Nephron (organoid): ENCODE measurements around the gene KDM4B.

Experiments
- H3K27ac Mint-ChIP-seq, 3 experiments: 2 replicates each; pipeline ENCODE4 v1.8.0; 2020; ENCODE audit warnings: mixed read lengths in 3 of 3, mild to moderate bottlenecking in 2 of 3, moderate library complexity in 1 of 3
- H3K27me3 Mint-ChIP-seq: 2 replicates; pipeline ENCODE4 v1.8.0; 2021; ENCODE audit warnings: low read depth, mild to moderate bottlenecking, moderate library complexity, mixed read lengths
- H3K36me3 Mint-ChIP-seq: 2 replicates; pipeline ENCODE4 v1.8.0; 2020; ENCODE audit warnings: low read depth, mixed read lengths
- H3K4me1 Mint-ChIP-seq: 2 replicates; pipeline ENCODE4 v1.8.0; 2020; ENCODE audit warnings: mixed read lengths
- H3K4me3 Mint-ChIP-seq, 3 experiments: 2 replicates each; pipeline ENCODE4 v1.8.0; 2020; ENCODE audit warnings: mild to moderate bottlenecking in 3 of 3, mixed read lengths in 3 of 3, moderate library complexity in 2 of 3
- H3K9me3 Mint-ChIP-seq: 2 replicates; pipeline ENCODE4 v1.8.0; 2020; ENCODE audit warnings: mixed read lengths
- TF ChIP-seq, protein P1 (sequence below), 3 experiments: fragments of 200-600 bp; sonication (generic); IDR thresholded peaks; one replicate each; pipeline ENCODE4 v1.5.0; 2021; ENCODE audit warnings: antibody characterized with exemption in 3 of 3; ENCODE audit not compliant: unreplicated experiment in 3 of 3

The KDM4B gene

DNA sequence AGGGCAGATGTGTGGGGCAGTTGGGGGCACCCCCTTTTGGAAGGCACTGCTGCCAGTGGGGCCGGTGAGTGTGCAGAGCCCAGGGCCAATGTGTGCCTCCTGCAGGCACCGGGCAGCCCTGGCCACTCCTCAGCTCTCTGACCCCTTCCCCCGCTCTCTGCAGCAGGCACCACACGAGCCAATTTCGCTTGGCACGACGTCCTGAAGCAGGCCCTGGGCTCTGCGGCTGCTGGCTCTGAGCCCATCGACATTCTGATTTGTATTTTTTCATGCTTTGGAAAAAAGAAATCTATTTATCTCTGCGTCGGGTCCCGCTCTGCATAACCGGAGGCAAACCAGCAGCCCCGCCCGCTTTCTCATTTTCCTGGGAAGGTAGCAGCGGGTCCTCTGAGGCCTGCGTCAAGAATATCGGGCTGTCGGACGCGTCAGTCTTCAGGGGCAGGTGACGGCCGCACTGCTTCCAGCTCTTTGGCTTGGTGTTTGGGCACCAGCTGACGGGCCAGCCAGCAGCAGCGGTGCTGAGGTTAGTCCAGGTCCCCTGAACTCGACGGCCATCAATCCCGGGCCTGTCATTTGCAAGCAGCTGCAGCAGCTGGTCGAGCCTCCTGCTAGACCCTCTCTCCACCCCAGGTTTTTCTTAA, 134.3 kb downstream of the KDM4B start:
- H3K4me1 Mint-ChIP-seq, result peaks cover 24% of the 10 kb centered on the region
- H3K4me3 Mint-ChIP-seq, result no peak overlapping the region
- no peaks in the 10 kb centered on the region for H3K27me3 Mint-ChIP-seq
- TF ChIP-seq, protein P1, sequence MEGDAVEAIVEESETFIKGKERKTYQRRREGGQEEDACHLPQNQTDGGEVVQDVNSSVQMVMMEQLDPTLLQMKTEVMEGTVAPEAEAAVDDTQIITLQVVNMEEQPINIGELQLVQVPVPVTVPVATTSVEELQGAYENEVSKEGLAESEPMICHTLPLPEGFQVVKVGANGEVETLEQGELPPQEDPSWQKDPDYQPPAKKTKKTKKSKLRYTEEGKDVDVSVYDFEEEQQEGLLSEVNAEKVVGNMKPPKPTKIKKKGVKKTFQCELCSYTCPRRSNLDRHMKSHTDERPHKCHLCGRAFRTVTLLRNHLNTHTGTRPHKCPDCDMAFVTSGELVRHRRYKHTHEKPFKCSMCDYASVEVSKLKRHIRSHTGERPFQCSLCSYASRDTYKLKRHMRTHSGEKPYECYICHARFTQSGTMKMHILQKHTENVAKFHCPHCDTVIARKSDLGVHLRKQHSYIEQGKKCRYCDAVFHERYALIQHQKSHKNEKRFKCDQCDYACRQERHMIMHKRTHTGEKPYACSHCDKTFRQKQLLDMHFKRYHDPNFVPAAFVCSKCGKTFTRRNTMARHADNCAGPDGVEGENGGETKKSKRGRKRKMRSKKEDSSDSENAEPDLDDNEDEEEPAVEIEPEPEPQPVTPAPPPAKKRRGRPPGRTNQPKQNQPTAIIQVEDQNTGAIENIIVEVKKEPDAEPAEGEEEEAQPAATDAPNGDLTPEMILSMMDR (IDR thresholded peaks at IDR 0.05; ENCODE audit: unreplicated experiment in 3 of 3), result no peak
- H3K9me3 Mint-ChIP-seq, result peaks cover 25% of the 10 kb centered on the region
- peaks cover 51% of the 10 kb centered on the region for H3K36me3 Mint-ChIP-seq
- peak overlapping the region in 2 of 3 experiments; percentile 31 to 75 for H3K27ac Mint-ChIP-seq

DNA sequence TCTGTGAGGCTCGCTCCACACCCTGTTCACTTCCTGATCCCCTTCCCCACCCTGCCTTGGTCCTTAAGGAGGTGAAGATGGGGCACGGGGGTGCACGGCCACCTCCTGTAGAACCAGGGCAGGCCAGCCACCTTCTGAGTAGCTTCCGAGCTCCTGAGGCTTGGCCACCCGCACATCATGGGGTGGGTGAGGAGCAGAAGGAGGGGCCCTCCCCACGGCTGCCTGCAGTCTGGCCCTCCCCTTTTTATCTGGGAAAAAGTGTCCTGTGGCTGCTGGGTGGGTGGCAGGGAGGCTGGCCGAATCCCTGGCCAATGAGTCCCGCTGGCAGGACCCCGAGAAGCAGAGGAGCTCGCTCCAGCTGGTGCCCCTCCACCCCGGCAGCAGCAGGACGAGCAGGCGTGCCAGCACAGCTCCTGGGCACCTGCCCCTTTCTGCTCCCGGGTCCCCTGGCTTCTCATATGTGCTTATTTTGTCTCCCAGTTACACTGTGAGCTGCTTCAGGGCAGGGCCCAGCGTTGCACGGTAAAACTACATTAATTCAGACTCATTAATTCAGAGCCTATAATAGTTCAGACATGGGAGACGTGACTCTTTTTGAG, 135.0 kb downstream of the KDM4B start:
- Mint-ChIP-seq H3K27me3 (no peaks in the 10 kb centered on the region), H3K36me3 (peaks cover 43% of the 10 kb centered on the region), H3K4me3 (no peak overlapping the region), H3K27ac (peak overlapping the region in 2 of 3 experiments; percentile 14 to 75), H3K9me3 (peaks cover 20% of the 10 kb centered on the region), H3K4me1 (peaks cover 24% of the 10 kb centered on the region)
- TF ChIP-seq, protein P1 (IDR thresholded peaks at IDR 0.05; ENCODE audit: unreplicated experiment in 3 of 3), result no peak

GRCh38 chr19:5104871-5105351, 136.0 kb downstream of the KDM4B start:
- Mint-ChIP-seq H3K9me3 (peaks cover 12% of the 10 kb centered on the region), H3K4me1 (peaks cover 24% of the 10 kb centered on the region)
- TF ChIP-seq, protein P1 (IDR thresholded peaks at IDR 0.05; ENCODE audit: unreplicated experiment in 3 of 3), result no peak

GRCh38 chr19:5106191-5106726, 137.3 kb downstream of the KDM4B start:
- H3K27ac Mint-ChIP-seq, result no peak overlapping the region
- H3K9me3 Mint-ChIP-seq, result peaks cover under 1% of the 10 kb centered on the region
- TF ChIP-seq, protein P1 (IDR thresholded peaks at IDR 0.05; ENCODE audit: unreplicated experiment in 3 of 3), result no peak
- H3K27me3 Mint-ChIP-seq, result no peaks in the 10 kb centered on the region
- peaks cover 24% of the 10 kb centered on the region for H3K36me3 Mint-ChIP-seq
- H3K4me1 Mint-ChIP-seq, result peaks cover 24% of the 10 kb centered on the region
- no peak overlapping the region for H3K4me3 Mint-ChIP-seq

More at GRCh38 chr19:5104871-5105351, 136.0 kb downstream of the KDM4B start:
- Mint-ChIP-seq H3K4me3 (no peak overlapping the region), H3K27ac (peak overlapping the region in 1 of 3 experiments; percentile 64), H3K36me3 (peaks cover 38% of the 10 kb centered on the region), H3K27me3 (no peaks in the 10 kb centered on the region)

- H3K4me1 Mint-ChIP-seq, result peaks cover 24% of the 10 kb centered on the region
- TF ChIP-seq, protein P1 (IDR thresholded peaks at IDR 0.05; ENCODE audit: unreplicated experiment in 3 of 3), result no peak
- no peaks in the 10 kb centered on the region for H3K27me3 Mint-ChIP-seq
- H3K9me3 Mint-ChIP-seq, result no peaks in the 10 kb centered on the region
- no peak overlapping the region for H3K27ac Mint-ChIP-seq
- H3K4me3 Mint-ChIP-seq, result no peak overlapping the region
- H3K36me3 Mint-ChIP-seq, result peaks cover 28% of the 10 kb centered on the region
Measured at GRCh38 chr19:5106971-5107370, 138.1 kb downstream of the KDM4B start.
